ENCODE results near the gene RIOK1.

GRCh38 chr6:7425808-7426190 is 36.2 kb downstream of the RIOK1 start:
- TF ChIP-seq GATA2 (IDR thresholded peaks at IDR 0.05; ENCODE audit: low read depth, low read length), result no peak
- TF ChIP-seq GATA3 (IDR thresholded peaks at IDR 0.05; ENCODE audit: low read depth, low read length), result no peak
